NCI-H526 treated with DMSO at 0.1 percent for 48 hours (cell line): Measurements from ENCODE around the gene TTLL3.

Experiments
- DNase-seq: peaks from one replicate; lab custom pipeline; 2025; lab: John Stamatoyannopoulos, UW

Gene TTLL3

DNA sequence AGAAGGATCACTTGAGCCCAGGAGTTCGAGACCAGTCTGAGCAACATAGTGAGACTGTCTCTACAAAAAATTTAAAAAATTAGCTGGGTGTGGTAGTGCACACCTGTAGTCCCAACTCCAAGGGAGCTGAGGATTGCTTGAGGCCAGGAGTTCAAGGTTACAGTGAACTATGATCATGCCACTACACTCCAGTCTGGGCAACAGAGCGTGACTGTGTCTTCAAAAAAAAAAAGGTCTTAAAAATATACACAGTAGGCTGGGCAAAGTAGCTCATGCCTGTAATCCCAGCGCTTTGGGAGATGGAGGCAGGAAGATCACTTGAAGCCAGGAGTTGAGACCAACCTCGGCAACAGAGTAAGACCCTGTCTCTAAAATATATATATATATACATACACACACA is 29.2 kb upstream of the TTLL3 start:
- no peak for DNase-seq

DNA sequence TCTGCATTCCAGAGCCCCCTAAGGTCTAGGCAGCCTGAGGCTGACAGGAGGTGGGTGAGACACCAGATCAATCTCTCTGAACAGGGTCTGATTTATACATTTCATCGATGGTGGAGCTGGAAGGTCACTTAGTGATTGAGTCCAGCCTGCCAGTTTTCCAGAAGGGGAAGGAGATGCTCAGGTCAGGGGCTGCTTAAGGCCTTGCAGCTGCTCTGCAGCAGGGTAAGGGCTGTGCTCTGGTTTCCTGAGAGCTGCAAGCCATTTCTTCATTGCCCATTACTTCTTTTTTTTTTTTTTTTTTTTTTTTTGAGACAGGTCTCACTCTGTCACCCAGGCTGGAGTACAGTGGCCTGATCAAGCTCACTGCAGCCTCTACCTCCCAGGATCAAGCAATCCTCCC is 28.5 kb upstream of the TTLL3 start:
- DNase-seq, result no peak

DNA sequence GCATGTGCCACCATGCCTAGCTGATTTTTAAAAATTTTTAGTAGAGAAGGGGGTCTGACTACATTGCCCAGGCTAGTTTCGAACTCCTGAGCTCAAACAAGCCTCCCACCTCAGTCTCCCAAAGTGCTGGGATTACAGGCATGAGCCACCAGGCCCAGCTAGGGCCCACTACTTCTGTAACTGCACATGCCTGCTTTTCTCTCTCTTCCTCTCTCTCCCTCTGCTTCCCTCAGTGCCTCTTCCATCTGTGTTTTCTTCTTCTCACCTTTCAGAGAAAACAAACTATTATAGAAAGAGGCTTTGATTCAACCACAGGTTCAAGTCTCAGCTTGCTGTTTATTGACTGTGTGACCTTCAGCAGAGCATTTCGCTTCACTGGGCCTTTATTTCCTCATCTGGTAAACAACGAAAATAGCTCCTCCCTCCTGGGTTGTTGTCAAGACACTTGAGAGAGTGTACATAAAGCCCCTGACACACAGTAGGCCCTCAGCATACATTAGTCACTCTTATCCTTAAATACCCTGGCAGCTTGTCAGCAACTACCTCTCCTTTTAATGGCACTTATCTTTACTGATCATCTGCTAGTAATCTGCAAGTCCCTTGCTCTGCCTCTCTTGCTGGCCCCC is 28.0 kb upstream of the TTLL3 start:
- DNase-seq, result no peak

DNA sequence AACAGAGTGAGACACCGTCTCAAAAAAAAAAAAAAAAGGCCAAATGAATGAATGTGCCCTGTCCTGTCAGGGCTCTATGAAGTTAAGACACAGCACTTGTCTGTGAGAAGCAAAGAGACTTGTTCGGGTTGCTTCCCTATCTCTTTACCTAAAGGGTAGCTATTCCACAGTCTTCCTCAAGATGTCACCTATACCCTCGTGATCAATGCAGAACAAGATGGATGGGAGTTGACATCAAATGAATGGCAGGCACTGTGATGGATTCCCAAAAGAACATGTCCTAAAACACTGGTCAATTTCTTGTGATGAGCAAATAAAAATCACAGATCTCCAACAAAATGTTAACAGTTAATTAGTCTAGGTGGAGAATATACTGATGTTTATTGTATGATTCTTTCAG is 27.3 kb upstream of the TTLL3 start:
- no peak for DNase-seq

DNA sequence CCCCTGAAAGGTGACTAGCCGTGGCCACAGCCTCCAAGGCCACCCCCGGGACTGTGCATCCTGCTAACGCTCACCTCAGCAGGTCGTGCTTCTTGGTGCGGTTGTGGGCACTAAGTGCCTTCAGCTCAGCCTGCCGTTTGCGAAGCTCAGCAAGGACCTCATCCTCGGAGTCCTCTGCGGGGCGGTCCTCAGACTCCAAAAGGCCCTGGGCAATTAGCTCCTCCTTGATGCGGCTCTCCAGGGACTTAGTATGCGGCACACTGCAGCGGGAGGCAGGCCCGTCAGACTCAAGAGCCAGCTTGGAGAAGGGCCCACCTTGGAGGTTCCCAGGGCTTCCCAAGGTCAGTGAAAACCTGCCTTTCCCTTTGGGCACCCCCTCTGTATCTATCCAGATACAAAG is 26.1 kb upstream of the TTLL3 start:
- DNase-seq, result no peak

DNA sequence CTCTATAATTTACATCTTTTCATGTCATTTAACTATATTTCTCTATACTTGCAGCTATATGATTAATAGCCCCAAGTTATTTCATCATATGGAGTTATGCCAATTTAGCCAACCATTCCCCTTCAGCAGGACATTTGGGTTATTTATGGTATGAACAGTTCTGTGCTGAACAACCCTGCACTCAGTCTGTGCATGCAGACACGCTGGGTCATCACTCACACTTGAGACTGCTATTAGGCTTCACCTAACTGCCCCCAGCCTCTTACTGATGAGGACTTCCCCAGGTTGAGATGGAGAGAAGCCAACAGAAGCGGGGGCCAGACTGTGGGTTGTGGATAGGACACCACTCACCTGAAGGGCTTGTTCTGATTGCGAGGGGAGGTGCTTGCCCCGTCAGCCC is 25.1 kb upstream of the TTLL3 start:
- DNase-seq, result no peak

DNA sequence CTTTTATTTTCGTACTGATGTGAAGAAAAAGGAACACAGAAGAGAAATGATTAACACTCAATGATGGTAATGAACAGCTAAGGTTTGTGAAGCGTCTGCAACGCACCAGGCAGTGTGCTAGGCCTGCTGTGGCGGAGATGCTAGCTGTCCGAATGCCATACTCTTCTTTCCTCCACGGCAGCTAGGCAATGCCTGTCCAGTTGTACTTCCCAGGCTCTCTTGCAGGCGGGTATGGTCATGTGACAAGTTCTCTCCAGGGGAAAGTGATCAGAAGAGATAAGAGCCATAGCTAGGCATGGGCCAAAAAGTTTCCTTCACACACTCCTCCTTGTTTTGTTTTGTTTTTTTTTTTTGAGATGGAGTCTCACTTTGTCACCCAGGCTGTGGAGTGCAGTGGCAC is 24.5 kb upstream of the TTLL3 start:
- no peak for DNase-seq

DNA sequence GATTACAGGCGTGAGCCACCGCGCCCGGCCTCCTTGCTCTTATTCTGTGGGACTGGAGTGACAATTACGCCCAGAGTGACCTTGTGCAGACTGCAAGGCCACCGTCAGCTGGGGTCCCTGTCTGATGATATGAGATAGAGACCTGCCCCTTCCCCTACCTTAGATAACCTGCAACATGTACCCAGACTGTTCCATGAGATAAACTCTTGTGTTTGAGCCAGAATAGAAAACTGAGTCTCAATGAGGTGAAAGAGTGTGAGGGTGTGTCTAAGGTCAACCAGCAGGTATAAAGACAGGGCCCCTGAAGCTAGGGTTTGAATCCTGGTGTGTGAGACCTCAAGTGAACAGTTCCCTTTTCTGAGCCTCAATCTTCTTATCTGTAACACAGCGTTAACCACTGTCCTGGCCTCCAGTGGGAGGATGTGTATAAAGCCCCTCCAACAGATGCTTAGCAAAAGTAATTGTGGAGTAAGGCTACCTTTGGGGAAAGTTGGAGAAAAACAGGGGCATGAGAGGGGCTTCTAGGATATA is 23.8 kb upstream of the TTLL3 start:
- DNase-seq, result no peak

DNA sequence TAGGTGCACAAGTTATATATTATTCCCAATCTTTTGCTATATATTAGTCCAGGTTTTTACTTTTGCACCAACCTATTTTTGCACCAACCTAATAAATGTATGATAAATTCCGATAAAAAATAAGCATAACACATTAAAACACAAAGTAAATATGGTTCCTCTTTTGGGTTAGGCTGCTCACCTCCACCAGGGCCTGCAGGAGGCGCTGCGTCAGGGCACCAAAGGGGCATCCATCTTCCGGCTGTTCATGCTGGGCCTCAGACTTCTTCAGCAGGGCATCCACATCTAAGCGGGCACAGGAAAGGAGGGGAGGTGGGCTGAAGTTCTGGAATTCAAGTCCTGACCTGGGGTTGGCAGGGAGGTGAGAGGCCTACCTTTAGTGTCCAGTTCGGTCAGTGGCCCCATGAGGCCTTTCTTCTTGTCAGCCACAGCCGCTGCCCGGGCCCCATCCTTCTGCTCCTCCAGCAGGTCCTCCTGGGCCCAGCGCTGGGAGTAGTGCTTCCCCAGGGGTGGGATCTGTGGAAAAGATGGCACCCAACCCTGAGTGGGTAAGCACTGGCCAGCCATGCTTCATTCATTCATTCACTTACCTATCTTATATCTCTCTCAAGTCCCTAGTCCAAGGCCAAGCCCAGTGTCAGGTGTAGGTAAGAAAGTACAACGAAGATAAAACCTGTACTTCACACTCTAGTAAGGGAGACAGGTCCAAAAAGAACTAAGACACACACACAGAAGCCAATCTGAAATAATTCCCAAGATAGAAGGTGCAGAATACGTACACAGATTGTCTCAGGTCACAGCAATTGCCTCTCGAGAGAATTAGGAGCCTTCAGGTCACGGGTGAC is 23.0 kb upstream of the TTLL3 start:
- DNase-seq, result no peak

DNA sequence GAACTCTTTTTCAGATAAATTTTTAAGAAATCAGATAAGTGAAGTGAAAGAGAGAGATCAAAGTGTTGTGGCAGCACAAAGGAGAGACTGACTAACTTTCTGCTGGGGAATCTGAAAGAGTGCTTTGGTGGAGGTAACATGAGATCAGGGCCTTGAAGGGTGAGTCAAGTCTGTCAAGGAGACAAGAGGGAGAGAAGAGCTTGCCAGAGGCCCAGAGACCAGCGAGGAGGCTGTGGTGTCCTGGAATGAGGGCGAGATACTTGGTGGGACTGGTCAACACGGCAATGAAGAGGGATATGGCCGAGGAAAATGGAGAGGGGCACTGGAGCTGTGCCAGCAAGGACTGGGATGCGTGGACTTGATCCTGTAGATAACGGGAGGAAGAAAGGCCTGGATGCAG is 22.3 kb upstream of the TTLL3 start:
- no peak for DNase-seq

DNA sequence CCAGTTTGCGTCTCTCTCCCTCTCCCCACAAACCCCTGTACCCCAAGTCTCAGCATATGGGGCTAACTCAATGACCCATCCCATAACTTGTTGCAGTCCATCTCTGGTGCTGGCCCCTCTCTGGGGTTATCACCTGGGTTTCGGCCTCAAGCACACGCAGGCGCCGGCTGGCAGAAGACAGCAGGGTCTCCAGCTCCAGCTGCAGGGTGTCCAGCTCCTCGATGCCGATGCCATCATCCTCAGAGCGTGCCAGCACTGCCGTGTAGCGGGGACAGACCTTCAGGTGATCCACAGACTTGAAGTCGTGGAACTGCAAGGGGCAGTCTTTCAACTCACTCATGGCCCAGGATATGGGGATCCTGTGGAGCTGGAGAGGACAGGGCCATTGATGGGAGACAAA is 18.9 kb upstream of the TTLL3 start:
- DNase-seq, result no peak

DNA sequence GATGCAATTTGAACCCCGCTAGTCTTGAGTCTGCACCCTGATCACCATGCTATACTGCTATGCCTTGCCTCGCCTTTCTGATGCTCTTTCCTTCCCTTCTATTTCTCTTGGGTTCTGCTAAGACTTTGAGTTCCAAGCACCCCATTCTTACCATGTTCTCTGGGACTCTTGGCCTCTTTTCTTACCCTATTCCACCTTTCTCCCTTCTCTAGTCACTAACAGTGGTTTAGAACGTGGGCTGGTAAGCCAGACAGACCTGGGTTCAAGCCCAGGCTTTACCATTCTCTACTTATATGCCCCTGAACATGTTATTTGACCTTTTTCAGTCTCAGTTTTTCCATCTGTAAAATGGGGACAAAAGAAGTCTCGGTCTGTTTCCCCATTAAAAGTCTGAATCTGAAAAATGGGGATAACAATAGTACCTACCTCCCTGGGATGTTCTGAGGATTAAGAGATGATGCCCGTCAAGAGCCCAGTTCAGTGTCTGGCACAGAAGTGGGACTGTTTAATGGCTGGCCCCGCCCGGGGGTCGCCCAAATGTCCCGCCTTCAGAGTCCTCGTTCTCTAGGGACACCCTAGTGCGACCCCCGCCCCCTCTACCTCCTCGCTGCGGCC is 18.2 kb upstream of the TTLL3 start:
- DNase-seq, result no peak

DNA sequence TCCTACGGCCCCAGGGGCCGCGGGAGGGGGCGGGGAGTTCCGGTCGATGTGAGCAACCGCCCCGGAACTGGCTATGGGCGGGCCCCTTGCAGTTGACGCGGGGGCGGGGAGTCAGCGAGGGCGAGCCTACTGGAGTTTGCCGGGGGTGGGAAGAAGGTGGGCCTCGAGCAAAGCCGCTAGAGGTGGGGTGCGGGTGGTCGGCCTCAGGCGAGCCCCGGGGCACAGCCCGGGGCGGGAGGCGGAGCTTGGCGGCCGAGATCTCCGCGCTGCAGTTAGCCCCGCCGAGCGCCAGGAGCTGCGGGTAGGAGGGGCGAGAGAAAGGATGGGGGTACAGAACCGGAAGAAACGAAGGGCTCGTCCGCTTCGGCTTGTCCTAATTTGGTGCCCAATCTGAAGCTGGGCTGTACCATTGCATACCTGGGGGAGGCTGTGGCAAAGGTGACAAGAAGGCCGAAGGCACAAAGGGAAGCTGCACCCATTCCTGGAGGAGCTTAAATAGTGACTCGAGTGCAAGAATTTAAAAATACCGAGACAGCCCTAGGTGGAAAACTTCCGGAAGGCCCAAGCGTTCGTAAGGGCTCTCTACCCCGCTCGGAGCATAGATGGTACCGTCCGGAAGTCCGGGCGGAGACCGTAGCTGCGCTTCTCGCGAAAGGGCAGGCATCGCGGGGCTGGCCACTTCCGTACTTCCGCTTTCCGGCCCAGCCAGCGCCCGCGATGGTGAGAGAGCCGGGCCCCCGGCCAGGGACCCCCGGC is 17.5 kb upstream of the TTLL3 start, which contains the start of the genes ARPC4 and TADA3:
ARPC4 (plus strand) TSS at position 678 of the 756 bp plus-strand sequence; CDS start at position 718, 40 bp downstream.
TADA3 (minus strand) TSS at position 69 of the 756 bp plus-strand sequence. CDS start 1,007 bp downstream, outside the sequence.
- DNase-seq, result peak; percentile 96

DNA sequence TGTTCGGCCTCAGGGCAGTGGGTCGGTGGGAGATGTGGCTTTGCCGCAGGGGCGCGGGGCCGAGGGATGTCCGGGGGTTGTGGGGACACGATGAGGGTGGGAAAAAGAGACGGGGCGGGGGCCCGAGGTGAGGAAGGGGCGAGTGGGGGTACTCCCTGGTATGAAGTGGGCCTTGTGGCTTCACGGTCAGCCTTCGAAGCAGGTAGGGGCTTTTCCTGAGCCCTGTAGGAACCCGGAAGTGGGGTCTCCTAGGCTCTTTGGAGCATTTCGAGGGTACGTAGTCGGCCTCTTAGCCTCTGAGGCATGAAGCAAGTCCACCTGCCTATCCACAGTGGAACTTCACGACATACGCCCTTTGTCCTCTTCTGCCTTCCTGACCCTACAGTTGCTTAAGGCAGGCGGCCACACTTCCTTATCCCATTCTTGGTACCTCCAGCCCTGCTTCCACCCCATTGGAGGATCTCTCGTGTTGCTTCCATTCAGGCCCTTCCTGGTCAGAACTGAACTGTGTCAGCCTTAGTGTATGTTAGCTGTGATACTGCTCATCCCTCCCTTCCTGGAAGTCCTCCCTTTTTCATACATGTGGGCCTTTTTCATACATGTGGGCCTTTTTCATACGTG is 16.8 kb upstream of the TTLL3 start:
- no peak for DNase-seq

DNA sequence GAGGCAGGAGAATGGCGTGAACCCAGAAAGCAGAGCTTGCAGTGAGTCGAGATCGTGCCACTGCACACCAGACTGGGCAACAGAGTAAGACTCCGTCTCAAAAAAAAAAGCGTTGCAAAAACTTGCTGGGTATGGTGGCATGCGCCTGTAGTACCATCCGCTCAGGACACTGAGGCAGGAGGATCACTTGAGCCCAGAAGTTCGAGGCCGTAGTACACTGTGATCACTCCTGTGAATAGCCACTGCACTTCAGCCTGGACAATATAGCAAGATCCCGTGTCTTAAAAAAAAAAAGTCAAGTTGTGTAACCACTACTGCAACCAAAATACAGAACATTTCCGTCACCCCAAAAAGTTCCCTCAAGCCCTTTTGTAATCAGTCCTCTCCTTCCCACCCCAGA is 15.7 kb upstream of the TTLL3 start:
- DNase-seq, result no peak

DNA sequence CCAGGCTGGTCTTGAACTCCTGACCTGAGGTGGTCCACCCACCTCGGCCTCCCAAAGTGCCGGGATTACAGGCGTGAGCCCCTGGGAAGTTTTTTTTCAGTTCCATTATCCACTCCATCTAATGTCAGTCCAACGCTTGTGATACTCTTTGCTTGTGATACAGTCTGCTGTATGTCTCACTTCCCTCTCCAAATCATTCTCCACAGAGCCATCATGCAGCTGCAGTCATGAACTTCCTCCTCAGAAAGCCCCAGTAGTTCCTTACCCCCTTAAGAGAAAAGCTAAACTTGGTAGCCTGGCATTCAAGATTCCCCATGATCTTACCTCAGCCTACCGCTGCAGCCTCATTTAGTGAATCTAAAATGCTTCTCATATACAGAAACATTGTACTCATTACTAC is 14.9 kb upstream of the TTLL3 start:
- no peak for DNase-seq

DNA sequence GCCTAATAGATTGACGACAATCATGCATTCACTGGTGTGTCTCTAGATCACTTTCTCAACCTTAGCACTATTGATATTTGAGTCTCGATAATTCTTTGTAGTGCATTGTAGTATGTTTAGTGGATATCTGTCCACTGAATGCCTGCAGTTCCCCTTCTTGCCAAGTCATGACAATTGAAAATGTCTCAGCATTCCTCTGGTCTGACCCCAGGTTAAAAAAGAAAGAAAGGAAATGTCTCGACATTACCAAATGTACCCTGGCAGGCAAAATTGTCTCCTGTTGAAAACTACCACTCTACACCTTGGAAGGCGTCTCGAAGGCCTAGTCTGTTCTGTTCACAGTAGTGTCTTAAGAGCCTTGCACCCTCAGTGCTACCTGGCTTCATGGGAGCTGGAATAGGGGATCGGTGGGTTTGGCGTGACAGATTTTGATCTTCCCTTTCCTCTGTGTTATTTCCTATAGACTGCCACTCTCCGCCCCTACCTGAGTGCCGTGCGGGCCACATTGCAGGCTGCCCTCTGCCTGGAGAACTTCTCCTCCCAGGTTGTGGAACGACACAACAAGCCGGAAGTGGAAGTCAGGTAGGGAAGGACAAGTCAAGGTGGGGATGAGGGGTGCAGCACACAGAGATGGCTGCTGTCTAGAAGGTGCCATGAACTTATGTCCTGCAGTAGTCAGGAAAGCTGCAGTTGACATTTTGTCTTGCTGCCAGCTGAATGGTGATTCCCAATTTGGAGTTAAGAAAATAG is 12.7 kb upstream of the TTLL3 start:
- no peak for DNase-seq

DNA sequence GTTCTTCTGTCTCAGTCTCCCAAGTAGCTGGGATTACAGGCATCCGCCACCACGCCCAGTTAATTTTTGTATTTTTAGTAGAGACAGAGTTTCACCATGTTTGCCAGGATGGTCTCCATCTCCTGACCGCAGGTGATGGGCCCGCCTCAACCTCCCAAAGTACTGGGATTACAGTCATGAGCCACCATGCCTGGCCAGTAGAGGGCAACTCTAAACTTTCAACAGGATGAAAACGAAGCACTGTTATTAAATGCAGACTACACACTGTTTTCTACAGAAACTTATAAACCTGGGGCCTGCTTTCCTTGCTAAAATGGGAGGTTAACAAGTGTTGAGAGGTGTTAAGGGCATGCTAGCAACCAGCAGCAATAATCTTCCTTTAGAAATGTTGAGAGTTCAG is 9.5 kb upstream of the TTLL3 start:
- DNase-seq, result no peak

DNA sequence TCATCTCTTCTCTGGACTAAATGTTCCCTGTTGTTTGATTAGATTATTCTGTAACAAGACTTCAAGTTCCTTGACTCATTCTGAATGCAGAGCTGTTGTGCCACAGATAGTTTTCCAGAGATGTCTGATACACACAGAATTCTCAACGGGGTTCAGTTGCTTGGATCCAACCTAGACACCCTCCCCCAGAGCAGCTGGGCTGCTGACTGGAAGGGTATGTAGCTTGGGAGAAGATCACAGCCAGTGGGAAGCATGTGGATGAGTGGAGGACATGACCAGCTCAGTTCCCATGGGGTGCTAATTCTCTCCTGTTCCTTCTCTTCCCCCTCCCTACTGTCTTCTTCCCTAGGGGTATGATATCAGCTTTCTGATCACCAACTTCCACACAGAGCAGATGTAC is 6.6 kb upstream of the TTLL3 start:
- DNase-seq, result no peak

DNA sequence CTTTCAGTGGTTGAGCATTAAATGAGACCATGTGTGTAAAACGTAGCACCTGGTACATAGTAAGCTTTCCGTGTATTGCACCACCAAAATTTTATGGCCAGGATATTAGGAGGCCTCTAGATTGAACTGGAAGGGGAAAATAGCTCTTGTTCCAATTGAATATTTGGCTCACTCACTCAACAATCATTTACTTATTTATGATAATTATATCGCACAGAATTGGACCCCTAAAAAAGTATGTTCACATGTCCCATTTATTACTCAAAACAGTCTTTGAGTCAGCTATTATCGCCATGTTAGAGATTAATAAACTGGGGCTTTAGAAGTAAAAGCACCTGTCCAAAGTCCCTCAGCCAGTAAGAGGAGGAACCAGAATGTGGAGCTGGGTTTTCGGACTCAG is 5.1 kb upstream of the TTLL3 start:
- DNase-seq, result no peak

DNA sequence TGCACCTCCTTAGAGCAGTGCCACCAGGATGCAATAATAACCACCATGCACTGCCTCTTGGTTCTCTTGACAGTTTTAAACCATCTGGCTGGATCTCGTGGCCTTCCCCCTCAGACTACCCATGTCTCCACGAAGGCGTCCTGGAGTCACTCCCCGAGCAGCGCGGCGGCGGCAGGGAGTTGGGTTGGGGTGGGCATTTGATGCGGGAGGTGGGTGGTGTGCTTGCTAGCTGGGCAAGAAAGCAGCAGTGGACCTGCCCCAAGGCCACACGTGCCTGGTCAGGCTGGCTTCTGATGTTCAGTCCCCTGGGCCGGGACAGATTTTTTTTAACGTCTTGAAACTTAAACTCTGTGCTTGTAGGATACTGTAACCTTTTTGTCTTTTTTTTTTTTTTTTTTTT is 3.9 kb upstream of the TTLL3 start:
- DNase-seq, result no peak
